Measurements from ENCODE around the gene EHMT1. TPM values are rescaled to one million over a fixed set of nuclear protein-coding genes. Genes with fewer than 3 reads are reported as not detected.
"Not testable (repeated sequence)": the region's sequence is repeated elsewhere in the genome, so short reads cannot be mapped to it uniquely, and the experiment has no call there.

EHMT1 gene
- polyA plus RNA-seq, 2 donors: 26.6 to 42.3 TPM

GRCh38 chr9:137883977-137884376 lies 265.2 kb downstream of the EHMT1 start:
- H3K36me3 ChIP-seq (ENCODE audit: control insufficient read depth in 2 of 2, insufficient read depth in 2 of 2, low read length in 1 of 2); H3K27ac ChIP-seq (ENCODE audit: low read depth in 2 of 2, low read length in 1 of 2); H3K4me3 ChIP-seq (ENCODE audit: low read depth in 1 of 2, low read length in 2 of 2); H3K4me1 ChIP-seq (ENCODE audit: control insufficient read depth in 2 of 2, insufficient read depth in 2 of 2, low read length in 1 of 2); H3K27me3 ChIP-seq (ENCODE audit: control insufficient read depth in 1 of 2, insufficient read depth in 2 of 2, low read length in 2 of 2); H3K9me3 ChIP-seq (ENCODE audit: control insufficient read depth in 2 of 2, insufficient read depth in 1 of 2, low read depth in 1 of 2, low read length in 1 of 2): not testable (repeated sequence)
- WGBS, 2 donors: 79 to 100% methylated on average over 1 to 3 of the region's 6 CpGs

GRCh38 chr9:137884547-137884946 lies 265.7 kb downstream of the EHMT1 start:
- not testable (repeated sequence) for H3K4me3 ChIP-seq (ENCODE audit: low read depth in 1 of 2, low read length in 2 of 2); H3K4me1 ChIP-seq (ENCODE audit: control insufficient read depth in 2 of 2, insufficient read depth in 2 of 2, low read length in 1 of 2); H3K36me3 ChIP-seq (ENCODE audit: control insufficient read depth in 2 of 2, insufficient read depth in 2 of 2, low read length in 1 of 2); H3K27me3 ChIP-seq (ENCODE audit: control insufficient read depth in 1 of 2, insufficient read depth in 2 of 2, low read length in 2 of 2); H3K9me3 ChIP-seq (ENCODE audit: control insufficient read depth in 2 of 2, insufficient read depth in 1 of 2, low read depth in 1 of 2, low read length in 1 of 2); H3K27ac ChIP-seq (ENCODE audit: low read depth in 2 of 2, low read length in 1 of 2)
- WGBS, 2 donors: 10 to 29% methylated on average over 2 to 5 of the region's 7 CpGs

GRCh38 chr9:137885121-137885520 lies 266.3 kb downstream of the EHMT1 start:
- H3K27me3 ChIP-seq (ENCODE audit: control insufficient read depth in 1 of 2, insufficient read depth in 2 of 2, low read length in 2 of 2); H3K4me1 ChIP-seq (ENCODE audit: control insufficient read depth in 2 of 2, insufficient read depth in 2 of 2, low read length in 1 of 2); H3K36me3 ChIP-seq (ENCODE audit: control insufficient read depth in 2 of 2, insufficient read depth in 2 of 2, low read length in 1 of 2); H3K27ac ChIP-seq (ENCODE audit: low read depth in 2 of 2, low read length in 1 of 2); H3K4me3 ChIP-seq (ENCODE audit: low read depth in 1 of 2, low read length in 2 of 2); H3K9me3 ChIP-seq (ENCODE audit: control insufficient read depth in 2 of 2, insufficient read depth in 1 of 2, low read depth in 1 of 2, low read length in 1 of 2): not testable (repeated sequence)
- 61 to 74% methylated on average over 10 of the region's 12 CpGs for WGBS, 2 donors

Other genes starting within 250 kb of the EHMT1 start
- gene EXD3, start 195.8 kb upstream of the EHMT1 start, polyA plus RNA-seq: 10 to 100 TPM in 1 of 2 donors, 1 to 10 TPM in 1; 9.7 to 20.8 TPM
- gene NOXA1, start 195.6 kb upstream of the EHMT1 start, polyA plus RNA-seq: 10 to 100 TPM in 1 of 2 donors, 1 to 10 TPM in 1; 6.5 to 14.3 TPM
- gene ENTPD8, start 177.6 kb upstream of the EHMT1 start, polyA plus RNA-seq: under 1 TPM; 0.04 to 0.05 TPM
- 10 to 100 TPM; 20.7 to 26.1 TPM for gene NSMF, start 159.7 kb upstream of the EHMT1 start, polyA plus RNA-seq
- 1 to 10 TPM; 2.3 to 3.9 TPM for gene PNPLA7, start 68.6 kb upstream of the EHMT1 start, polyA plus RNA-seq
- gene MRPL41, start 67.1 kb upstream of the EHMT1 start, polyA plus RNA-seq: 10 to 100 TPM; 49.3 to 53.0 TPM
- 10 to 100 TPM; 20.5 to 36.0 TPM for gene DPH7, start 40.1 kb upstream of the EHMT1 start, polyA plus RNA-seq
- gene ZMYND19, start 28.5 kb upstream of the EHMT1 start, polyA plus RNA-seq: 10 to 100 TPM; 25.9 to 33.2 TPM
- gene ARRDC1, start 13.3 kb upstream of the EHMT1 start, polyA plus RNA-seq: 100 to 1,000 TPM in 1 of 2 donors, 10 to 100 TPM in 1; 68.5 to 207 TPM

Measured in esophagus (tissue), 2 donors.